ENCODE data around the gene YTHDF1.

The YTHDF1 gene

GRCh38 chr20:63198606-63199005 lies 17.3 kb downstream of the YTHDF1 start:
- no peak overlapping the region for H3K4me3 ChIP-seq (ENCODE audit: low read depth, low read length)
- TF ChIP-seq CTCF (IDR thresholded peaks at IDR 0.05; ENCODE audit: borderline replicate concordance, insufficient read depth, low read depth, low read length) = no peak

GRCh38 chr20:63196768-63197470 lies 19.0 kb downstream of the YTHDF1 start:
- TF ChIP-seq CTCF (IDR thresholded peaks at IDR 0.05; ENCODE audit: borderline replicate concordance, insufficient read depth, low read depth, low read length) = no peak

GRCh38 chr20:63194797-63195173 lies 21.1 kb downstream of the YTHDF1 start:
- no peak for TF ChIP-seq CTCF (IDR thresholded peaks at IDR 0.05; ENCODE audit: borderline replicate concordance, insufficient read depth, low read depth, low read length)

More at GRCh38 chr20:63196768-63197470, 19.0 kb downstream of the YTHDF1 start:
- no peak overlapping the region for H3K4me3 ChIP-seq (ENCODE audit: low read depth, low read length)

GRCh38 chr20:63194007-63194796 lies 21.7 kb downstream of the YTHDF1 start:
- H3K4me3 ChIP-seq (ENCODE audit: low read depth, low read length) = no peak overlapping the region
- no peak for TF ChIP-seq CTCF (IDR thresholded peaks at IDR 0.05; ENCODE audit: borderline replicate concordance, insufficient read depth, low read depth, low read length)

More at GRCh38 chr20:63194797-63195173, 21.1 kb downstream of the YTHDF1 start:
- no peak overlapping the region for H3K4me3 ChIP-seq (ENCODE audit: low read depth, low read length)

GRCh38 chr20:63192721-63193120 lies 23.2 kb downstream of the YTHDF1 start:
- no peak for TF ChIP-seq CTCF (IDR thresholded peaks at IDR 0.05; ENCODE audit: borderline replicate concordance, insufficient read depth, low read depth, low read length)
- no peak overlapping the region for H3K4me3 ChIP-seq (ENCODE audit: low read depth, low read length)

GRCh38 chr20:63191400-63191799 lies 24.5 kb downstream of the YTHDF1 start:
- H3K4me3 ChIP-seq (ENCODE audit: low read depth, low read length) = no peak overlapping the region
- no peak for TF ChIP-seq CTCF (IDR thresholded peaks at IDR 0.05; ENCODE audit: borderline replicate concordance, insufficient read depth, low read depth, low read length)

GRCh38 chr20:63190828-63191227 lies 25.1 kb downstream of the YTHDF1 start:
- no peak for TF ChIP-seq CTCF (IDR thresholded peaks at IDR 0.05; ENCODE audit: borderline replicate concordance, insufficient read depth, low read depth, low read length)
- no peak overlapping the region for H3K4me3 ChIP-seq (ENCODE audit: low read depth, low read length)
